ENCODE measurements around the gene GLT1D1.

- TF ChIP-seq CTCF (IDR thresholded peaks at IDR 0.05 in 8 of 11, conservative IDR thresholded peaks at IDR 0.05 in 3 of 11), result no peak
- TF ChIP-seq POLR2A (IDR thresholded peaks at IDR 0.05), result no peak
- no peak for TF ChIP-seq POLR2AphosphoS5 (IDR thresholded peaks at IDR 0.05)
Observed at GRCh38 chr12:128959901-128960300, 106.6 kb downstream of the GLT1D1 start.

All from spleen (tissue), 7 donors.